K562 (cell line): Measurements from ENCODE around the gene OPTN.

Experiments
- CTBP1 ChIP-seq: fragments of 450-650 bp; IDR thresholded peaks from 2 replicates; pipeline ENCODE4 v1.6.1; 2016; ENCODE audit warnings: borderline replicate concordance
- FOXK2 ChIP-seq, 2 experiments: fragments of 450-650 bp; IDR thresholded peaks in 1 of 2; conservative IDR thresholded peaks in 1 of 2; 2 replicates each; pipeline ENCODE4 v1.6.1; 2016; ENCODE audit warnings: low read depth in 2 of 2, mild to moderate bottlenecking in 1 of 2
- GTF2F1 ChIP-seq: IDR thresholded peaks from 2 replicates; pipeline ENCODE4 v1.6.1; 2011; ENCODE audit warnings: low read depth, low read length, improper control_type of control experiment
- NFYB ChIP-seq: IDR thresholded peaks from 2 replicates; pipeline ENCODE4 v1.6.1; 2011; ENCODE audit warnings: mild to moderate bottlenecking, moderate library complexity; ENCODE audit not compliant: insufficient read length; ENCODE audit errors: extremely low read depth
- NR1H2 ChIP-seq: sonication (generic); formaldehyde crosslinking; IDR thresholded peaks from 2 replicates; pipeline ENCODE4 v1.4.0; 2020; ENCODE audit warnings: mild to moderate bottlenecking, missing genetic modification reagents
- POLR2AphosphoS5 ChIP-seq: IDR thresholded peaks from 2 replicates; pipeline ENCODE4 v1.6.1; 2011; ENCODE audit warnings: mild to moderate bottlenecking, low read depth, low read length, moderate library complexity; ENCODE audit not compliant: control insufficient read depth, insufficient read depth
- TBP ChIP-seq: optimal IDR thresholded peaks from 2 replicates; pipeline ENCODE3; 2011; ENCODE audit warnings: low read depth, low read length, improper control_type of control experiment
- ZBTB11 ChIP-seq, 3 experiments: fragments of 200-800 bp in 1 of 3; fragments of 250-450 bp in 1 of 3; fragments of 450-650 bp in 1 of 3; sonication (Bioruptor Pico) in 1 of 3; sonication (Bioruptor generic) in 1 of 3; formaldehyde crosslinking in 1 of 3; IDR thresholded peaks; 2 replicates each; pipeline versions ENCODE4 v1.6.1 to v1.8.0; 2016 to 2022; ENCODE audit warnings: mild to moderate bottlenecking in 2 of 3, missing genetic modification characterization in 2 of 3, missing compliant biosample characterization in 1 of 3, moderate library complexity in 1 of 3
- ZBTB33 ChIP-seq: sonication (generic); formaldehyde crosslinking; IDR thresholded peaks from 2 replicates; pipeline ENCODE4 v1.8.1; 2023; ENCODE audit warnings: mild to moderate bottlenecking, missing genetic modification reagents
- ZBTB34 ChIP-seq: fragments of 250-450 bp; sonication (Bioruptor Pico); IDR thresholded peaks from 2 replicates; pipeline ENCODE4 v1.8.0; 2021; ENCODE audit warnings: mild to moderate bottlenecking, moderate library complexity
- ZC3H11A ChIP-seq: IDR thresholded peaks from 2 replicates; pipeline ENCODE4 v1.6.1; 2012; ENCODE audit warnings: low read depth, low read length, improper control_type of control experiment

GRCh38 chr10:13051126-13051694 is 48.8 kb upstream of the OPTN start:
- no peak for TF ChIP-seq CTBP1
- TF ChIP-seq POLR2AphosphoS5: no peak
- no peak for TF ChIP-seq ZBTB34 (CRISPR knock-in tag)
- TF ChIP-seq ZC3H11A: no peak
- TF ChIP-seq NR1H2 (CRISPR knock-in tag): no peak
- no peak for TF ChIP-seq ZBTB11 (CRISPR knock-in tag; IDR thresholded peaks at IDR 0.05)
- no peak for TF ChIP-seq ZBTB33 (CRISPR knock-in tag)
- TF ChIP-seq TBP: no peak
- no peak for TF ChIP-seq GTF2F1
- TF ChIP-seq FOXK2 (conservative IDR thresholded peaks at IDR 0.05 in 1 of 2, IDR thresholded peaks at IDR 0.05 in 1 of 2; ENCODE audit: low read depth in 2 of 2): no peak
- no peak for TF ChIP-seq NFYB
